Endothelial cell of umbilical vein (primary cell): ENCODE data around the gene UBE2C. TPM values are rescaled to one million over a fixed set of nuclear protein-coding genes. Genes with fewer than 3 reads are reported as not detected.

Source experiments
- BruUV-seq: library from RNA; stranded (reverse); fragments of 400-500 nt; replicated peaks from 2 replicates; lab custom pipeline; 2021; lab: Mats Ljungman, UMichigan
- CTCF ChIA-PET: fragments of 300-600, 350-600 bp; sonication (Branson Sonifier 250); formaldehyde crosslinking; loops from one replicate; lab custom pipeline; 2021; ENCODE audit warnings: antibody characterized with exemption, inconsistent platforms; lab: Charles Lee
- POLR2A ChIA-PET: fragments of 300-600, 350-600 bp; sonication (Branson Sonifier 250); formaldehyde crosslinking; loops from one replicate; lab custom pipeline; 2021; ENCODE audit warnings: antibody characterized with exemption, inconsistent platforms; lab: Charles Lee
- DNase-seq: peaks from one replicate; pipeline ENCODE4 v3.0.0-alpha.2; 2011; ENCODE audit warnings: low read depth, low spot score
- FAIRE-seq: peaks from 2 replicates; lab custom pipeline; 2011; peaks lifted over from hg19 to GRCh38; lab: Jason Lieb, UNC
- H2AFZ ChIP-seq: 2 replicates; pipeline ENCODE4 v1.6.0; 2012; ENCODE audit warnings: low read depth, low read length, control low read depth, inconsistent platforms
- H3K27ac ChIP-seq: 2 replicates; pipeline ENCODE4 v1.5.1; 2011; ENCODE audit warnings: low read depth, mild to moderate bottlenecking, control low read depth, low read length, moderate library complexity; ENCODE audit not compliant: insufficient read depth
- H3K27me3 ChIP-seq, 2 experiments: 2 replicates each; pipeline versions ENCODE4 v1.6.0 to v1.6.1; 2011; ENCODE audit warnings: low read length in 2 of 2, mixed read lengths in 1 of 2; ENCODE audit not compliant: control insufficient read depth in 2 of 2, insufficient read depth in 2 of 2
- H3K36me3 ChIP-seq, 2 experiments: 2 replicates in 1 of 2; 3 replicates in 1 of 2; pipeline ENCODE4 v1.5.1; 2011; ENCODE audit warnings: low read length in 2 of 2, mild to moderate bottlenecking in 1 of 2, moderate library complexity in 1 of 2; ENCODE audit not compliant: control insufficient read depth in 2 of 2, insufficient read depth in 2 of 2; ENCODE audit errors: extremely low read depth in 1 of 2
- H3K4me1 ChIP-seq: 3 replicates; pipeline ENCODE4 v1.5.1; 2011; ENCODE audit warnings: mild to moderate bottlenecking, low read length; ENCODE audit not compliant: control insufficient read depth, insufficient read depth; ENCODE audit errors: extremely low read depth
- H3K4me2 ChIP-seq: 2 replicates; pipeline ENCODE4 v1.6.1; 2011; ENCODE audit warnings: low read length, control low read depth, mixed read lengths; ENCODE audit not compliant: insufficient read depth
- H3K4me3 ChIP-seq, 3 experiments: fragments of 200-600 bp in 1 of 3; sonication (generic), shearing (Covaris generic) in 1 of 3; replicated peaks in 1 of 3; 2 replicates each; pipeline ENCODE4 v1.5.1; 2011 to 2016; ENCODE audit warnings: control low read depth in 3 of 3, low read length in 3 of 3, mild to moderate bottlenecking in 2 of 3, inconsistent platforms in 1 of 3, low read depth in 1 of 3, moderate library complexity in 1 of 3; ENCODE audit not compliant: insufficient read depth in 1 of 3
- H3K79me2 ChIP-seq: 2 replicates; pipeline ENCODE4 v1.6.0; 2012; ENCODE audit warnings: low read length, inconsistent platforms; ENCODE audit not compliant: control insufficient read depth, insufficient read depth
- H3K9ac ChIP-seq: replicated peaks from 2 replicates; pipeline ENCODE3; 2011; ENCODE audit warnings: low read length, control low read depth; ENCODE audit not compliant: insufficient read depth; ENCODE audit errors: extremely low read depth
- H3K9me1 ChIP-seq: replicated peaks from 3 replicates; pipeline ENCODE4 v1.6.0; 2011; ENCODE audit warnings: mild to moderate bottlenecking, low read length; ENCODE audit not compliant: control insufficient read depth, insufficient read depth; ENCODE audit errors: extremely low read depth
- H3K9me3 ChIP-seq: replicated peaks from 2 replicates; pipeline ENCODE4 v1.5.1; 2012; ENCODE audit warnings: low read length, inconsistent platforms; ENCODE audit not compliant: control insufficient read depth, insufficient read depth
- H4K20me1 ChIP-seq: replicated peaks from 2 replicates; pipeline ENCODE3; 2011; ENCODE audit warnings: mild to moderate bottlenecking, low read length; ENCODE audit not compliant: control insufficient read depth, insufficient read depth; ENCODE audit errors: extremely low read depth
- EZH2 ChIP-seq: IDR thresholded peaks from 2 replicates; pipeline ENCODE4 v1.6.1; 2012; ENCODE audit warnings: borderline replicate concordance, low read depth, mild to moderate bottlenecking, moderate library complexity, low read length, inconsistent platforms; ENCODE audit not compliant: severe bottlenecking
- FOS ChIP-seq: IDR thresholded peaks from 2 replicates; pipeline ENCODE4 v1.6.1; 2011; ENCODE audit warnings: mild to moderate bottlenecking, low read length, moderate library complexity, borderline replicate concordance; ENCODE audit not compliant: insufficient read depth
- GATA2 ChIP-seq: IDR thresholded peaks from 2 replicates; pipeline ENCODE4 v1.7.0; 2011; ENCODE audit warnings: low read depth, mild to moderate bottlenecking, moderate library complexity, mixed read lengths, low read length; ENCODE audit not compliant: insufficient read length, insufficient read depth
- JUN ChIP-seq: IDR thresholded peaks from 2 replicates; pipeline ENCODE4 v1.6.1; 2011; ENCODE audit warnings: borderline replicate concordance, low read depth; ENCODE audit not compliant: insufficient read length, insufficient read depth
- MAX ChIP-seq: IDR thresholded peaks from 2 replicates; pipeline ENCODE4 v1.6.1; 2011; ENCODE audit not compliant: insufficient read depth, insufficient read length
- MYC ChIP-seq: IDR thresholded peaks from one replicate; pipeline ENCODE4 v1.6.1; 2011; ENCODE audit warnings: mild to moderate bottlenecking, low read depth, low read length
- POLR2A ChIP-seq: IDR thresholded peaks from 2 replicates; pipeline ENCODE4 v1.6.1; 2012; ENCODE audit warnings: low read depth, mild to moderate bottlenecking, control low read depth, low read length
- POLR2AphosphoS5 ChIP-seq: IDR thresholded peaks from 2 replicates; pipeline ENCODE4 v1.6.1; 2012; ENCODE audit warnings: low read depth, mild to moderate bottlenecking, control low read depth, low read length, moderate library complexity; ENCODE audit not compliant: insufficient read depth
- dilution Hi-C: fragments of 300-500 bp; cut with MboI; formaldehyde crosslinking; loops from one replicate; pipeline ENCODE4 v1.15.0; 2019; ENCODE audit warnings: low sequenced_read_pairs; ENCODE audit not compliant: extremely low pct_ligation_motif_present
- intact Hi-C: fragments of 100-400 bp; cut with micrococcal nuclease; formaldehyde crosslinking; loops from one replicate; pipeline ENCODE4 v1.10.0; 2022
- polyA plus RNA-seq, 4 experiments: library from polyadenylated mRNA; depleted of rRNA in 3 of 4; stranded (reverse) in 3 of 4; unstranded in 1 of 4; fragments of >200 nt; gene quantifications; 2 replicates each; pipeline versions ENCODE4 v1.2.1 to v1.2.3, GENCODE V29; 2011 to 2012; ENCODE audit warnings: missing spikeins in 1 of 4
- total RNA-seq: library from RNA; stranded (reverse); gene quantifications from 2 replicates; pipeline ENCODE4 v1.2.3, GENCODE V29; 2021
- TF ChIP-seq, protein P1 (sequence below), 2 donors: IDR thresholded peaks; 1 replicate in 1 of 2; 2 replicates in 1 of 2; pipeline ENCODE4 v1.5.1; 2011; ENCODE audit warnings: low read length in 2 of 2, mild to moderate bottlenecking in 2 of 2, moderate library complexity in 2 of 2, control low read depth in 1 of 2, inconsistent platforms in 1 of 2, low read depth in 1 of 2; ENCODE audit not compliant: insufficient read depth in 1 of 2; ENCODE audit errors: extremely low read depth in 1 of 2

UBE2C gene
- total and polyA plus RNA-seq, 2 donors (not counting 3 experiments of a cell fraction or from before 2014, with no cell fraction given), result 129 to 130 TPM

DNA sequence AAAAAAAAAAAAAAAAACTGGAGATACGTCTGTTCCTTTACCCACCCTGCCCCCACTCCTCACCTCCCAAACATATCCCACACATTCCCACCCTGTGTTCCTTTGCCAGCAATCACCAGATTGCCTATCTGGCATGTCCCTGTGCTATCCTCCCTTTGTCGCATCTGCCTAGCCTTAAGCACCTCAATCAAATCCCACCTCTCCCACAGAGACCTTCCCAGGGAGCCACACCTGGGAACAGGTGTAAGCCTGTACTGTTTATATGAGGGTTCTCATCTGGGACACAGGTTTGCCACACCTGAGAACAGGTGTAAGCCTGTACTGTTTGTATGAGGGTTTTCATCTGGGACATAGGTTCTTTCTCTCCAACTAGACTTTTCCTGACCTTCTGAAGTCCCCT, 37.5 kb upstream of the UBE2C start:
- POLR2A ChIA-PET, result no interaction called here
- intact Hi-C loops (loop anchor here (5.0 to 10.0 kb wide), 2 partner anchors 150 to 678 kb away; partner anchors contain the start of gene WFDC10A), dilution Hi-C loops (no loop called here)
- H3K4me1 ChIP-seq, result peaks cover 18% of the 10 kb centered on the region
- FAIRE-seq (no peak), DNase-seq (no peak)
- H3K27me3 ChIP-seq, result peaks cover 0 to 4% of the 10 kb centered on the region in 2 experiments
- H3K9me3 ChIP-seq, result no peaks in the 10 kb centered on the region
- H3K36me3 ChIP-seq, result no peaks in the 10 kb centered on the region
- no peaks in the 10 kb centered on the region for H3K79me2 ChIP-seq
- no peak overlapping the region for H3K27ac ChIP-seq
- H3K4me3 ChIP-seq, result no peak overlapping the region
- H4K20me1 ChIP-seq, result no peaks in the 10 kb centered on the region
- H2AFZ ChIP-seq, result no peak overlapping the region
- H3K4me2 ChIP-seq, result no peak overlapping the region
- H3K9ac ChIP-seq, result no peak overlapping the region
- CTCF ChIA-PET, result no interaction called here
- no peaks in the 10 kb centered on the region for H3K9me1 ChIP-seq
- BruUV-seq, result no TSS peak
- TF ChIP-seq GATA2, result no peak
- no peak for TF ChIP-seq POLR2A
- no peak for TF ChIP-seq EZH2
- no peak for TF ChIP-seq JUN
- TF ChIP-seq MYC, result no peak
- no peak for TF ChIP-seq FOS
- no peak for TF ChIP-seq POLR2AphosphoS5
- TF ChIP-seq, protein P1, sequence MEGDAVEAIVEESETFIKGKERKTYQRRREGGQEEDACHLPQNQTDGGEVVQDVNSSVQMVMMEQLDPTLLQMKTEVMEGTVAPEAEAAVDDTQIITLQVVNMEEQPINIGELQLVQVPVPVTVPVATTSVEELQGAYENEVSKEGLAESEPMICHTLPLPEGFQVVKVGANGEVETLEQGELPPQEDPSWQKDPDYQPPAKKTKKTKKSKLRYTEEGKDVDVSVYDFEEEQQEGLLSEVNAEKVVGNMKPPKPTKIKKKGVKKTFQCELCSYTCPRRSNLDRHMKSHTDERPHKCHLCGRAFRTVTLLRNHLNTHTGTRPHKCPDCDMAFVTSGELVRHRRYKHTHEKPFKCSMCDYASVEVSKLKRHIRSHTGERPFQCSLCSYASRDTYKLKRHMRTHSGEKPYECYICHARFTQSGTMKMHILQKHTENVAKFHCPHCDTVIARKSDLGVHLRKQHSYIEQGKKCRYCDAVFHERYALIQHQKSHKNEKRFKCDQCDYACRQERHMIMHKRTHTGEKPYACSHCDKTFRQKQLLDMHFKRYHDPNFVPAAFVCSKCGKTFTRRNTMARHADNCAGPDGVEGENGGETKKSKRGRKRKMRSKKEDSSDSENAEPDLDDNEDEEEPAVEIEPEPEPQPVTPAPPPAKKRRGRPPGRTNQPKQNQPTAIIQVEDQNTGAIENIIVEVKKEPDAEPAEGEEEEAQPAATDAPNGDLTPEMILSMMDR (IDR thresholded peaks at IDR 0.05; ENCODE audit: extremely low read depth in 1 of 2, insufficient read depth in 1 of 2, low read depth in 1 of 2, low read length in 2 of 2), result no peak
- no peak for TF ChIP-seq MAX
